Breast epithelium (tissue), 4 donors: ENCODE measurements around the gene GNA12. TPM values are rescaled to one million over a fixed set of nuclear protein-coding genes. Genes with fewer than 3 reads are reported as not detected.
A peak's percentile ranks its signal among the peaks of the same experiment; 100 is the strongest.

Source experiments
- DNase-seq, 2 donors: peaks; one replicate each; pipeline ENCODE4 v3.0.0-alpha.2; 2019; ENCODE audit warnings: low spot score in 2 of 2
- H3K27ac ChIP-seq, 2 donors: fragments of 200-600 bp; sonication (generic) in 1 of 2; one replicate each; pipeline ENCODE4 v1.5.1; 2016 to 2019; ENCODE audit warnings: mild to moderate bottlenecking in 1 of 2
- H3K27me3 ChIP-seq, 2 donors: fragments of 200-600 bp; sonication (generic) in 1 of 2; one replicate each; pipeline versions ENCODE4 v1.5.1 to v1.6.0; 2017 to 2019; ENCODE audit warnings: control low read depth in 1 of 2, mild to moderate bottlenecking in 1 of 2
- H3K36me3 ChIP-seq: fragments of 200-600 bp; one replicate; pipeline ENCODE4 v1.5.1; 2019
- H3K4me1 ChIP-seq, 2 donors: fragments of 200-600 bp; sonication (generic); one replicate each; pipeline ENCODE4 v1.5.1; 2016 to 2019; ENCODE audit warnings: control low read depth in 1 of 2
- H3K4me3 ChIP-seq, 3 donors: fragments of 200-600 bp; sonication (generic); 1 replicate in 2 of 3; 2 replicates in 1 of 3; pipeline ENCODE4 v1.5.1; 2016 to 2019; ENCODE audit warnings: mild to moderate bottlenecking in 3 of 3, moderate library complexity in 2 of 3
- H3K9me3 ChIP-seq, 2 donors: fragments of 200-600 bp; sonication (generic) in 1 of 2; one replicate each; pipeline ENCODE4 v1.5.1; 2016 to 2019; ENCODE audit warnings: control low read depth in 1 of 2
- CTCF ChIP-seq, 3 donors: fragments of 450-650 bp; IDR thresholded peaks; one replicate each; pipeline ENCODE4 v1.5.1; 2016 to 2017; ENCODE audit warnings: antibody characterized with exemption in 3 of 3, mild to moderate bottlenecking in 3 of 3, moderate library complexity in 3 of 3
- POLR2A ChIP-seq: fragments of 450-650 bp; IDR thresholded peaks from one replicate; pipeline ENCODE4 v1.6.1; 2016; ENCODE audit warnings: antibody characterized with exemption, mild to moderate bottlenecking, moderate library complexity
- POLR2AphosphoS5 ChIP-seq, 3 donors: sonication (generic); formaldehyde crosslinking; IDR thresholded peaks; one replicate each; pipeline ENCODE4 v1.6.1; 2017; ENCODE audit warnings: antibody characterized with exemption in 3 of 3
- intact Hi-C: fragments of 100-400 bp; cut with DNase I; formaldehyde crosslinking; loops from one replicate; pipeline ENCODE4 v1.15.1; 2023; ENCODE audit warnings: low total_unique reads
- total RNA-seq, 3 donors: library from RNA; depleted of rRNA; stranded (reverse); fragments of >200 nt; gene quantifications; one replicate each; pipeline ENCODE4 v1.1.0, GENCODE V29; 2016

The GNA12 gene
- total RNA-seq, 3 donors from 2014 or later, result 11.3 to 31.4 (median 24.9) TPM

GRCh38 chr7:2880051-2880450 lies 35.9 kb upstream of the GNA12 start:
- Histone ChIP-seq H3K4me3 (no peak overlapping the region), H3K27ac (no peak overlapping the region), H3K27me3 (no peaks in the 10 kb centered on the region), H3K9me3 (no peaks in the 10 kb centered on the region), H3K4me1 (no peaks in the 10 kb centered on the region), H3K36me3 (no peaks in the 10 kb centered on the region)
- intact Hi-C loops, result no loop called here
- TF ChIP-seq POLR2A (no peak), POLR2AphosphoS5 (IDR thresholded peaks at IDR 0.05) (no peak), CTCF (IDR thresholded peaks at IDR 0.05) (no peak)
- DNase-seq, result no peak

GRCh38 chr7:2879354-2879753 lies 35.2 kb upstream of the GNA12 start:
- TF ChIP-seq POLR2A, result no peak
- no peak for TF ChIP-seq CTCF (IDR thresholded peaks at IDR 0.05)
- no peaks in the 10 kb centered on the region for H3K9me3 ChIP-seq
- DNase-seq, result no peak

GRCh38 chr7:2878306-2878705 lies 34.2 kb upstream of the GNA12 start:
- Histone ChIP-seq H3K36me3 (no peaks in the 10 kb centered on the region), H3K4me3 (no peak overlapping the region), H3K4me1 (no peaks in the 10 kb centered on the region), H3K27me3 (no peaks in the 10 kb centered on the region), H3K9me3 (no peaks in the 10 kb centered on the region), H3K27ac (no peak overlapping the region)
- DNase-seq, result no peak
- intact Hi-C loops, result no loop called here
- TF ChIP-seq POLR2A (no peak), CTCF (IDR thresholded peaks at IDR 0.05) (no peak), POLR2AphosphoS5 (IDR thresholded peaks at IDR 0.05) (no peak)

More at GRCh38 chr7:2879354-2879753, 35.2 kb upstream of the GNA12 start:
- Histone ChIP-seq H3K36me3 (no peaks in the 10 kb centered on the region), H3K27me3 (no peaks in the 10 kb centered on the region), H3K4me3 (no peak overlapping the region), H3K27ac (no peak overlapping the region), H3K4me1 (no peaks in the 10 kb centered on the region)
- intact Hi-C loops, result no loop called here

- TF ChIP-seq POLR2A (no peak), CTCF (IDR thresholded peaks at IDR 0.05) (no peak), POLR2AphosphoS5 (IDR thresholded peaks at IDR 0.05) (no peak)
- DNase-seq, result no peak
These were observed 32.1 kb upstream of the GNA12 start for GRCh38 chr7:2876031-2876731.

GRCh38 chr7:2873686-2874551 lies 29.8 kb upstream of the GNA12 start:
- Histone ChIP-seq H3K27ac (peak overlapping the region in 1 of 2 donors; percentile 19), H3K36me3 (no peaks in the 10 kb centered on the region), H3K4me1 (no peaks in the 10 kb centered on the region), H3K4me3 (no peak overlapping the region), H3K9me3 (no peaks in the 10 kb centered on the region), H3K27me3 (no peaks in the 10 kb centered on the region)
- DNase-seq, result no peak
- intact Hi-C loops, result no loop called here
- TF ChIP-seq POLR2AphosphoS5 (IDR thresholded peaks at IDR 0.05) (no peak), POLR2A (no peak), CTCF (IDR thresholded peaks at IDR 0.05) (no peak)

More at GRCh38 chr7:2876031-2876731, 32.1 kb upstream of the GNA12 start:
- Histone ChIP-seq H3K36me3 (no peaks in the 10 kb centered on the region), H3K4me1 (no peaks in the 10 kb centered on the region), H3K27me3 (no peaks in the 10 kb centered on the region), H3K4me3 (no peak overlapping the region), H3K27ac (no peak overlapping the region), H3K9me3 (no peaks in the 10 kb centered on the region)
- intact Hi-C loops, result no loop called here
